ENCODE data around the gene DDX23.

DNA sequence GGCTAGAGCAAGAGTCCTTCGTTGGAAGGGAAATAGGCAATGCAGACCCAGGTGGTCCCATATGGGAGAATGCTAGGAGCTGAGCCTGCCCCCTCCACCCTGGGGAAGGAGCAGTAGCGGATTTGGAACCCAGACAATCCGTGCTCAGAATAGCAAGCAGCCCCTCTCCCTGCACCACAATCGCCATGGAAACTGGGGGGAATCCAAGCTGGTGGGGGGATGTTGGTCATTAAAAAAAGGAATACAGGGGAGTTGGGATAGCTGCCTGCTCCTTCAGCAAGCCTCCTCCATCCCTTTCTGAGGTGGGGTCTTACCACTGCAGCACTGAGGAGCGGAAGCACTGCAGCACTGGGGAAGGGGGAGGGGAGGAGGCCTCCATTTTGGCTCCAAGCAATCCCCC lies 10.8 kb upstream of the DDX23 start:
- no peak for TF ChIP-seq GATA2 (IDR thresholded peaks at IDR 0.05; ENCODE audit: low read depth, low read length)
- TF ChIP-seq GATA3 (IDR thresholded peaks at IDR 0.05; ENCODE audit: low read depth, low read length): no peak

Data from SH-SY5Y (cell line).